Mesothelial cell of epicardium (in vitro differentiated cells): ENCODE measurements around the gene OR4E2. TPM values are rescaled to one million over a fixed set of nuclear protein-coding genes. Genes with fewer than 3 reads are reported as not detected.

Experiments used
- DNase-seq, 2 experiments: peaks; one replicate each; pipeline ENCODE4 v3.0.0; 2021; ENCODE audit warnings: low spot score in 2 of 2; ENCODE audit not compliant: unreplicated experiment in 2 of 2
- H3K27ac Mint-ChIP-seq: 2 replicates; pipeline ENCODE4 v1.8.0; 2021; ENCODE audit warnings: mixed read lengths
- H3K27me3 Mint-ChIP-seq: 2 replicates; pipeline ENCODE4 v1.8.0; 2021; ENCODE audit warnings: low read depth, mixed read lengths
- H3K36me3 Mint-ChIP-seq: 2 replicates; pipeline ENCODE4 v1.8.0; 2021; ENCODE audit warnings: mixed read lengths
- H3K4me1 Mint-ChIP-seq: 2 replicates; pipeline ENCODE4 v1.8.0; 2021; ENCODE audit warnings: mixed read lengths
- H3K4me3 Mint-ChIP-seq: 2 replicates; pipeline ENCODE4 v1.8.0; 2021; ENCODE audit warnings: mild to moderate bottlenecking, moderate library complexity, mixed read lengths
- H3K9me3 Mint-ChIP-seq: 2 replicates; pipeline ENCODE4 v1.8.0; 2021; ENCODE audit warnings: mixed read lengths
- CTCF ChIP-seq: fragments of 200-600 bp; sonication (generic); IDR thresholded peaks from one replicate; pipeline ENCODE4 v1.5.0; 2021; ENCODE audit warnings: antibody characterized with exemption; ENCODE audit not compliant: unreplicated experiment
- total RNA-seq: library from RNA; stranded (reverse); gene quantifications from 3 replicates; pipeline ENCODE4 v1.2.1, GENCODE V29; 2021

The OR4E2 gene
- total RNA-seq, 1 donor from 2014 or later: not detected

GRCh38 chr14:21699551-21699950 is 45.9 kb downstream of the OR4E2 start:
- Mint-ChIP-seq H3K27me3 (peaks cover 9% of the 10 kb centered on the region), H3K27ac (no peak overlapping the region), H3K4me3 (no peak overlapping the region), H3K9me3 (peaks cover 7% of the 10 kb centered on the region), H3K36me3 (no peaks in the 10 kb centered on the region), H3K4me1 (no peaks in the 10 kb centered on the region)
- no peak for DNase-seq
- no peak for TF ChIP-seq CTCF

GRCh38 chr14:21702316-21702715 is 48.7 kb downstream of the OR4E2 start:
- Mint-ChIP-seq H3K27me3 (peaks cover 14% of the 10 kb centered on the region), H3K4me1 (no peaks in the 10 kb centered on the region), H3K4me3 (no peak overlapping the region), H3K27ac (no peak overlapping the region), H3K36me3 (no peaks in the 10 kb centered on the region), H3K9me3 (peaks cover 14% of the 10 kb centered on the region)
- TF ChIP-seq CTCF: no peak
- DNase-seq: no peak

- Mint-ChIP-seq H3K4me3 (no peak overlapping the region), H3K27me3 (peaks cover 18% of the 10 kb centered on the region), H3K36me3 (no peaks in the 10 kb centered on the region), H3K27ac (no peak overlapping the region), H3K9me3 (peaks cover 14% of the 10 kb centered on the region), H3K4me1 (no peaks in the 10 kb centered on the region)
- no peak for TF ChIP-seq CTCF
- no peak for DNase-seq
Measured at GRCh38 chr14:21703357-21704326, 50.0 kb downstream of the OR4E2 start.

GRCh38 chr14:21704338-21704737 is 50.7 kb downstream of the OR4E2 start:
- Mint-ChIP-seq H3K9me3 (peaks cover 18% of the 10 kb centered on the region), H3K4me3 (no peak overlapping the region), H3K36me3 (no peaks in the 10 kb centered on the region), H3K4me1 (no peaks in the 10 kb centered on the region), H3K27me3 (peaks cover 22% of the 10 kb centered on the region), H3K27ac (no peak overlapping the region)
- no peak for DNase-seq
- no peak for TF ChIP-seq CTCF

GRCh38 chr14:21711360-21711961 is 57.8 kb downstream of the OR4E2 start:
- Mint-ChIP-seq H3K9me3 (peaks cover 10% of the 10 kb centered on the region), H3K36me3 (no peaks in the 10 kb centered on the region), H3K27ac (no peak overlapping the region), H3K4me1 (no peaks in the 10 kb centered on the region), H3K27me3 (peaks cover 45% of the 10 kb centered on the region), H3K4me3 (no peak overlapping the region)
- DNase-seq: no peak
- peak; percentile 94 for TF ChIP-seq CTCF
